GM21576 (cell line): Measurements from ENCODE around the gene SCP2.
"Not testable (repeated sequence)": the region's sequence is repeated elsewhere in the genome, so short reads cannot be mapped to it uniquely, and the experiment has no call there.

Experiments used
- ATAC-seq: cut with Tn5 transposase; IDR thresholded peaks from one replicate; pipeline ENCODE4 v1.9.1; 2021; ENCODE audit warnings: mild to moderate bottlenecking, moderate library complexity; ENCODE audit not compliant: unreplicated experiment

The SCP2 gene

DNA sequence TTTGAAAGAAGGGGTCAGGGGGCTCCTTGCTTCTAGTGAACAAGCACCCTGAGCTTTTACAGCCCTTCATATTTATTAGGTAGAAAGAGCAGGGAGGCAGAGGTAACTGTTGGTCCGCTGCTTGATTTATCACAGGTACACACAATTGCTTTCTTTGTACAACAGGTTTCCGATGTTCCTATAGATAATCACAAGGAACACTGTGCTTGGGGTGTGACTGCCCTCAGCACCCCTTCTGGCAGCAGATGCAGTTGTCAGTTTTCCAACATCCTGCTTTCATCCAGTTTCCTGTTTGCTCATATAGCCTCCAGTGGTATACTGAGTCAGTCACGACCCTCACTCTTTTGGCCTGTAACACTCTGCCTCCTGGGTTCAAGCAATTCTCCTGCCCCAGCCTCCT is 40.6 kb downstream of the SCP2 start:
- ATAC-seq, result no peak

DNA sequence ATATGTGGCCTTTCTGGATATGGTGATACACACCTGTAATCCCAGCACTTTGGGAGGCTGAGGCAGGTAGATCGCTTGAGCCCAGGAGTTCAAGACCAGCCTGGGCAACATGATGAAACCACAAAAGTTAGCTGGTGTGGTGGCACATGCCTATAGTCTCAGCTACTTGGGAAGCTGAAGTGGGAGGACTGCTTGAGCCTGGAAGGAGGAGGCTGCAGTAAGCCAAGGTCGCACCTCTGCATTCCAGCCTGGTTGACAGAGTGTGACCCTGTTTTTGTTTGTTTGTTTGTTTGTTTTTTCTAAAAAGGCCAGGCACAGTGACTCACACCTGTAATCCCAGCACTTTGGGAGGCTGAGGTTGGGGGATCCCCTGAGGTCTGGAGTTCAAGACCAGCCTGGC is 42.2 kb downstream of the SCP2 start:
- ATAC-seq, result not testable (repeated sequence)

DNA sequence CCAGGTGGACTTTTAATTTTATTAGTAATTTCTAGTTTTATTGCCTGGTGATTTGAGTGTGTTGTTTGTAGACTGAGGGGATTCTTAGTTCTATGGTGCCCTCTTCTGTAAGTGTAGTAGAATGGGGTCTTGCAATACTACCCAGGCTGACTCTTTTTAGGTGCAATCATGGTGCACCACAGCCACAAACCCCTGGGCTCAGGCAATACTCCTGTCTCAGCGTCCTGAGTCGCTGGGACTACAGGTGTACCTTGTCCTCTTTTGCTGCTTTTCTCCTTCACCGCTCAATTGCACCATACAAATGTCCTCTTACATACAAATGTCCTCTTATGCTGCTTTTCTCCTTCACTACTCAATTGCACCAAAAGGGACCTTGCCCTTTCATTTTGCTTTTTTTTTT is 43.1 kb downstream of the SCP2 start:
- ATAC-seq, result no peak

DNA sequence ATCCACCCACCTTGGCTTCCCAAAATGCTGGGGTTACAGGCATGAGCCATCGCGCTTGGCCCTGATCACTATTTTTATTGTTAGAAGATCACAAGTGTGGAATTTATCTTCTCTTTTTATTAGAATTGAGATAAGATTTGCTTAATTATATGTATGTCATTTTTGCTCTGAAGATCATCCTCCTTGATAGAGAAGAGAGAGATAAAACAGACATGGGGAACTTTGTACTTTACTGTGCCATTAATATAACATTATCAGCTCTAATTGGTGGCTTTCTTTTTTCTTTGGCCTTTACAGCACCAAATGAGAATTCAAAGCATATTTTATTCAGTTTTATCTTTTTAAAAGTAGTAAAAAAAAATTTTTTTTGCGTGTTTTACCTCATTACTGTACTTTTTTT is 46.8 kb downstream of the SCP2 start:
- ATAC-seq, result no peak

DNA sequence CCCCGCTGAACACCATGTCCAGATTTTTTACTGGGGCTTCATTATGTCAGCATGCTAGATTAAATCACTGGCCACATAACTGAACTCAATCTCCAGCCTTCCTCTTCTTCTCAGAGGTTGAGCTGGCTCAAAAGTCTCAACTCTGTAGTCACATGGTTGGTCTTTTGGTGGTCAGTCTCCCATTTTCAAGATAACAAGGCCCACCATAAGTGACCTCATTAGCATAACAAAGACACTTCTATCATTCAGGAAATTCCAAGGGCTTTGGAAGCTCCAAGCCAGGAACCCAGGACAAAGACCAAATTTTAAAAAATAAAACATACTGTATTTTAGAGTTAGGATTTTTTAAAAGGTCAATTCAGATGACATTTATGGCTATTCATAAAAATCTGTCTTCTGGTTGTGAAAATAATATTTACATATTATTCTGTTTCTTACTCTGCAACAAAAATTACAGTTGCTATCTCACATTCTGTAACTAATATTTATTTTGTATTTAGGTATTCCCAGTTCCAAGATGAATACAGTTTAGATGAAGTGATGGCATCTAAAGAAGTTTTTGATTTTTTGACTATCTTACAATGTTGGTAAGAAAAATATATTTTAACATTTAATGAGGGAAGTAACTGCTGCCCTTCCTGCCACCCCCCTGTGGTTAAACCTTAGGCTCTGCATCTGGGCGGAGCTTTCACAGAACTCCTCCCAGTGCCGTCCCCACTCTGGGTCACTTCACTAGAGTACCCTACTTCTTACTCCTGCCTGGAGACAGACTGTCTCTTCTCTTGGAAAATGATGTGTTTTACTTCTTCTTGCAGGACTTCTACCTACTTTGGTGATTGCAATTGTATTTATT is 49.3 kb downstream of the SCP2 start:
- no peak for ATAC-seq

DNA sequence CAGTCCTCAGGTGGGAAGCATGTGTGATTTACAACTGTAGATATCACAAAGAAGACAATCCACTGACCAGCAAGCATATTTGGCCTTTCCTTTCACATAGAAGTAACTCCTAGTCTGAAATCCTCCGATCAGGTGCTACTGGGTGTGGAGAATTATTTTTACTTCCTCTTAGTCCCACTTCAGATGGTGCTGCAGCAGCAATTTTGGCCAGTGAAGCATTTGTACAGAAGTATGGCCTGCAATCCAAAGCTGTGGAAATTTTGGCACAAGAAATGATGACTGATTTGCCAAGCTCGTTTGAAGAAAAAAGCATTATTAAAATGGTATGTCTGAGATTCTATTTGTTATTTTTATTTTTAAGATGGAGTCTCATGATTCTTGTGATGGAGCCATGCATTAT is 51.0 kb downstream of the SCP2 start:
- ATAC-seq, result no peak

DNA sequence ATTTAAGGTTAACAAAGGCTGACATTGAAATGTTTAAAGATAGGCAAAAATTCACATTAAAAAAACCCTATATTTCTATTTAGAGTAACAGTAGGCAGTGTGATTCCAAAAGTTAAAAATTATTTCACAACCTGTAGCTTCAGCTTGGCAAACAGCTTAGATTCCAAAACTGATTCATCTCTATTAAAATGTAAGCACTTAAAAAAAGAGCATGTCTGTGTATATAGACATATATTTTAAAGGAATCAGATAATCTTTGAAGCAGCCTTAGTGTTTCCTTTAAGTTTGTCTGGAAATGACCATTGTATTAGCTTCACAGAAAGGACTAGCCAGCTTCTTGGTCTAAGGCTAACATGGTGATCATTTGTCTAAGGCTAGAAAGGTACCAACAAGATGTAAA is 65.7 kb downstream of the SCP2 start:
- not testable (repeated sequence) for ATAC-seq

DNA sequence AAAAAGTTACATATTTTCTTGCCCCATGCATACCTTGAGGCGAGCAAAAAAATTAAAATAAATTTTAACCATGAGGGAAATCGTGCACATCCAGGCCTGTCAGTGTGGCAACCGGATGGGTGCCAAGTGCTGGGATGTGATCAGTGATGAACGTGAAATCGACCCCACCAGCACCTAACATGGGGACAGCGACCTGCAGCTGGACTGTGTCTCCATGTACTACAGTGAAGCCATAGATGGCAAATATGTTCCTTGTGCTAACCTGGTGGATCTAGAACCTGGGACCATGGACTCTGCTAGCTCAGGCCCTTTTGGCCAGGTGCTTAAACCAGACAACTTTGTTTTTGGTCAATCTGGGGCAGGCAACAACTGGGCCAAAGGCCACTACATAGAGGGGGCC is 67.6 kb downstream of the SCP2 start:
- no peak for ATAC-seq

DNA sequence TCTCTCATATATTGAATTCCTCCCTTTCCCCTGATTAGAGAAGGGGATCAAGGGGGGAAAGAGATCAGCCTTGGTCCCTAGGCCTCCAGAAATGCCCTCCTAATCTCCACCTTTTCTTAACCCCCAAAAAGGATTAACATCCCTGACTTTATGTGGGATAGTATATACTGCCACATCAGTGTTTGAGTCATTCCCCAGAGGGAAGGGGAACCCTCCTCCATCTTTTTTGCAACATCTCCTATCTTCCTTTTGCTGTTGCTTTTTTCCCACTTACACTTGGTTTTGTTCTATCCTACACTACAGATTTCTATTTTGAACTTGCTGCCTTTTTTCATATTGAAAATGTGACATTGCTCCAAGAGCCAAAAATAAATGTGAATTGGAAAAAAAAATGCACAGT is 69.6 kb downstream of the SCP2 start:
- no peak for ATAC-seq

DNA sequence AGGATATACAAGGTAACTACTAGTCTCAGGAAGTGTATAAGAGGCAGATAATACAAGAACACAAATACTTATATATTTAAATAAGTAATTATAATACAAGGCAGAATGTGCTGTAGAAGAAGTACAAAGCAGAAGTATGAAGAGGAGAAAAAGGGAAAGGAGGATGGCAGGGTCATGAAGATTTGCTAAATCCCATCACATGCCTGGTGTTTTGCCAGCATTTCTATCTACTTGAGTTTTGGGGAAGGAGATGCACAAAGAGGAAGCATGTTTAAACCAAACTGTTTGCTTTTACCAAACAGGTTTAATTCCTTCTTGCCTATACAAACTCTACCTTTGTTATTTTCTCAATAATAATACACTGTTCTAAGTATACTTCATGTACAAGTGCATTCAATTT is 74.1 kb downstream of the SCP2 start:
- no peak for ATAC-seq

DNA sequence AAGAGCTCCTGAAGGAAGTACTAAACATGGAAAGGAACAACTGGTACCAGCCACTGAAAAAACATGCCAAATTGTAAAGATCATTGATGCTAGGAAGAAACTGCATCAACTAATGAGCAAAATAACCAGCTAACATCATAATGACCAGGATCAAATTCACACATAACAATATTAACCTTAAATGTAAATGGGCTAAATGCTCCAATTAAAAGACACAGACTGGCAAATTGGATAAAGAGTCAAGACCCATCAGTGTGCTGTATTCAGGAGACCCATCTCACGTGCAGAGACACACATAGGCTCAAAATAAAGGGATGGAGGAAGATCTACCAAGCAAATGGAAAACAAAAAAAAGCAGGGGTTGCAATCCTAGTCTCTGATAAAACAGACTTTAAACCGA is 79.5 kb downstream of the SCP2 start:
- ATAC-seq, result not testable (repeated sequence)

DNA sequence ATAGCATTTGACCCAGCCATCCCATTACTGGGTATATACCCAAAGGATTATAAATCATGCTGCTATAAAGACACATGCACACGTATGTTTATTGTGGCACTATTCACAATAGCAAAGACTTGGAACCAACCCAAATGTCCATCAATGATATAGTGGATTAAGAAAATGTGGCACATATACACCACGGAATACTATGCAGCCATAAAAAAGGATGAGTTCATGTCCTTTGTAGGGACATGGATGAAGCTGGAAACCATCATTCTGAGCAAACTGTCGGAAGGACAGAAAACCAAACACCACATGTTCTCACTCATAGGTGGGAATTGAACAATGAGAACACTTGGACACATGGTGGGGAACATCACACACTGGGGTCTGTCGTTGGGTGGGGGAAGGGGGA is 83.2 kb downstream of the SCP2 start:
- not testable (repeated sequence) for ATAC-seq

DNA sequence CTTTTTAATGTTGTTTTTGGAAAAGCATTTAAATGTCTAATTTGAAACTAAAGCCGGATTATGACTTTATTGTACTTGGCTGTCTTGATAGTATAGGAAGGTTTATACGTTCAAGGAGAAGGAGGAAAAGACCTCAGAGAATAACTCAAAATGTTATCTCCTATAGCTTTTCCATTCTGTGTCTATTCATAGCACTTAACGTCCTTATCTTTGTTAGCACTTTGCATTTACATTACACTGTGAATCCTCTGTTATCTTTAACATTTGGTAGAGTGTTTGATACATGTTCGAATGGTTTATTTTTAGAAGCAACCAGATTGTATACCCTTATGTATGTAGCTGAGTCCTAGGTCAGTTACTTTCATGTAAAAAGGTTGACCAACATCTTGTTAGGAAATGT is 84.1 kb downstream of the SCP2 start:
- no peak for ATAC-seq

DNA sequence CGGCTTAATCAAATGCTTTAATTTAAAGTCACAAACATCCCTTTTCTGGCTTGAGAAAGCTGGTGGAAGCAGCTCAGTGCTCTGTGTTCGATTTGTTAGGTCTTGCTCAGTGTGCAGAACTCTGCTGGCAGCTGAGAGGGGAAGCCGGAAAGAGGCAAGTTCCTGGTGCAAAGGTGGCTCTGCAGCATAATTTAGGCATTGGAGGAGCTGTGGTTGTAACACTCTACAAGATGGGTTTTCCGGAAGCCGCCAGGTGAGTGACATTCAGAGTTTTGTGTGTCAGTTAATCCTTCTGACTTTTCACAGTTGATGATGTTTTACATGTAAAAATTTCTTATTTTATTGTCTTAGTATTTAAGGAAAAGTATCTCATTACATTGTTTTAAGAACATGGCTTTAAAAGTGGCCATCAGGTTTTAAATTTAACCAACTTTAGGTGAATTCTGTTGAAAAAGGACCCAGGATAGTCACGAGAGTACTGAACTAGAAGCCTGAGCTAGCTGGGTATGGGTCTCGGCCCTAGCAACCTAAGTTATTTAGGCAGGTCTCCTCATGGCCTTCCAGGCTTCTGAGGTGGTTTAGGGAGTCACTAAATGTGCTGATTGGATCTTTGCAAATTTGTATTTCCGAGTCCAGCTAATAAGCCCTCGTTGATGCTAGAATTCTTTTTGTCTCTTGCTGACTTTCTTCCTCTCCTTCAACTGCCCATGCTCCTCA is 87.9 kb downstream of the SCP2 start:
- peak; percentile 83 for ATAC-seq

DNA sequence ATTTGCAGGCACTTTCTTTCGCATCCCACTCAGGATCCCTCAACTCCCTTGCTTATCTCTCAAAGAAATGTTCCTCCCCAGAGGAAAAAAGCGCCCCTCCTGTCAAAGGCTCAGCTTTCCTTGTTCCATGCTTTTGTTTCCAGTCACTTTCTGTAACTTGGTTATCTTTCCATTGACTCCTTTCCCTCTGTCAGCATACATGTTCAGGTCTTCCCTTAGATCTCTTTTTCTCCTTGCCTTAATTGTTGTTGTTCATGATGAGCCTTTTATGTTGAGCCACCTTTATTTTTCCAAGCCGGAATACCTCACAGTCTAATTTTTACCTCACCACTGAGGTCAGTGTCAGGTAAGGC is 88.4 kb downstream of the SCP2 start:
- no peak for ATAC-seq

DNA sequence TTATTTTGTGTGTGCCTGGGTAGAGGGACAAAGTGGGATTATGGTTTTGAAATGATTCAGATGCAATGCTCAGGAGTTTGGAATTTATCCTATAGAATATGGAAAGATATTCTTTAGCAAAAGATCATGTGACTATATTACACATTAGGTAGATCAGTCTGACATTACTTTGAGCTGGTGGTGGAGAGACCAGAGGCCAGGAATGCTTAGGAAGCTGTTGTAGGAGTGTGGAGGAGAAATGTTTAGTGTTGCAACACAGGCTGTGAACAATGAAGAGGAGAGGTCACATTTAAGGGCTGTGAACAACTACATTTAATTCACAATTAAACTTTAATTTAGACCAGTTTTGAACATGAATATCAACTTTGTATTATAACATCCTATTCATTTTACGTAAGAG is 89.6 kb downstream of the SCP2 start:
- ATAC-seq, result no peak

DNA sequence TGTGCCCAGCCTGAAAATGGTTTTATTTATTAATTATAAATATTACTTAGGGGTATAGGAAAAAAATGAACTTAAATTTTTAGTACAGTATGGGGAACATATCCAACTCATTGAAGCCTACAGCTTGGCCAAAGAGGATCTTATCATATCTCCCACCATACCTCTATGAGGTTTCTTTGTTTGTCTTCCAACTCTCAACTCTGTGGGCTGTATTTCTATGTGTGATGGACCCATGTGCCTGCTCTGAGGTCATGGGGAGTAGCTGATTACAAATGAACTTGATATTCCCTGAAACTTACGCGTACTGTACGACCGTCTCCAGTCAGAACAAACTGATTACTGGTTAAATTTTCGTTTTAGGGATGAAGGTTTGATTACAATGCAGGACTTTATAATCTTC is 93.5 kb downstream of the SCP2 start:
- no peak for ATAC-seq

DNA sequence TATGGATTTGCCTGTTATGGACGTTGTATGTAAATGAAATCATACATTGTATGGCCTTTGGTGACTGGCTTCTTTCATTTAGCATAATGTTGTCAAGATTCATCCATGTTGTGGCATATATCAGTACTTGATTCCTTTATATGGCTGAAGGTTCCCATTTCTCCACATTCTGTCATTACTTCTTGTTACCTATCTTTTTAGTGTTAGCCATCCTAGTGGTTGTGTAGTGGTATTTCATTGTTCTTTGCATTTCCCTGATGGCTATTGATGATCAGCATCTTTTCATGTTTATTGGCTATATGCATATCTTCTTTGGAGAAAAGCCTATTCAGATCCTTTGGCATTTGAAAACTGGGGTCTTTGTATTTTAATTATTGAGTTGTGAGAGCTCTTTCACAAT is 95.1 kb downstream of the SCP2 start:
- no peak for ATAC-seq

DNA sequence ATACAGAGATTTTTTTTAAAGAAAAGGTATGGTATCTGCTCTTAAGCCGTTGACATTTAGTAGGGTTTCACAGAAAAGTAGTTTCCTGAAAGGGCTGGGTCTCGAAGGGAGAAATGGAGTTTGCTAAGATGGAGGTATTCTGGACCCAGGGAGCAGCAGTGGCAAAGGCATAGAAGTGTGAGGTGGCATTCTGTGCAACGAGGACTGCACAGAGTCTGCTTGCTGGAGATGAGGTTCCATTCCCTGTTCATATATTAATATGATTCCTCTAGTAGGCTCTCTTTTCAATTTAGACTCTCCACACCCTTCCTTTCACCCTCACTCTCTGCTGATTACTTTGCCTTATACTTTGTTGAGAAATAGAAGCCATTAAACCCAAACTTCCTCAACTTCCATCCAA is 96.5 kb downstream of the SCP2 start:
- ATAC-seq, result no peak

DNA sequence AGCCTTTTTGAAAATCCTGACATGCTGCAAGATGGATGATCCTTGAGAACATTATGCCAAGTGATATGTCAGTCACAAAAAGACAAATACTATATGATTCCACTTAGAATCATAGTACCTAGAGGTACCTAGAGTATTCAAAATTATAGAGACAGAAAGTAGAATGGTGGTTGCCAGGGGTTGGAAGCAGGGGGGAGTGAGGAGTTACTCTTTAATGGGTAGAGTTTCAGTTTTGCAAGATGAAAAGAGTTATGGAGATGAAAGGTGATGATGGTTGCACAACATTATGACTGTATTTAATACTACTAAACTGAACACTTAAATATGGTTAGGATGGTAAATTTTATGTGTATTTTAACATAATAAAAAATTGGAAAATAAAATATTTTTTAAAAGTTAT is 97.0 kb downstream of the SCP2 start:
- no peak for ATAC-seq

DNA sequence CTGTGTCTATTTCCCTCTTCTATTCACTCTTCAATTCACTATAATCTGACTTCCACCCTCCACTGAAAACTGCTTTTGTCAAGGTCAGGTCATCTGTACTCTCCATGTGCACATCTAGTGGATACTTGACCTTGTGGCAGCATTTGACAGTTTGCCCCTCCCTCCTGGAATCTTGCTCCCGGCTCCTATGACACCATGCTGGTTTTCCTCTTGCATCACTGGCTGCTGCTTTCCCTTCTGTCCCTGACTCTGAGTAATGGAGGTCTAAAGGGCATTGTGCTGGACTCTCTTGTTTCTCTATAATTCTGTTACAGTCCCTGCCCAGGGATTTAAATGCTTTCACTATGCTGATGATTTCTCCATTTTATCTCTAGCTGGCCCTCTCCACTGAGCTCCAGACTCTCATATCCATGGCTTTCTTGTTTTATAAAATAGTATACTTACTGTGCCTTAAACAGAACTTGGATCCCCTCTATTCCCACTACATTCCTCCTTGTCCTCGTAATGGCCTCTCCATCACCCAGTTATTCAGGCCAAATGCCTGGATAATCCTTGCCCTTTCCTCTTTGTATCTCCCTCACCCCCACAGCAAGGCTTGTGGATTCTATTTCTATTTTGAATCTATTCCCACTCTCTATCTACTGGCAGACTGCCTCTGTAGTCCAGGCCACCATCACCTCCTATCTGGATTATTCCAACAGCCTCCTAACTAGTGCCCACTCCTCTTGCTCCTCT is 98.1 kb downstream of the SCP2 start:
- ATAC-seq, result no peak

DNA sequence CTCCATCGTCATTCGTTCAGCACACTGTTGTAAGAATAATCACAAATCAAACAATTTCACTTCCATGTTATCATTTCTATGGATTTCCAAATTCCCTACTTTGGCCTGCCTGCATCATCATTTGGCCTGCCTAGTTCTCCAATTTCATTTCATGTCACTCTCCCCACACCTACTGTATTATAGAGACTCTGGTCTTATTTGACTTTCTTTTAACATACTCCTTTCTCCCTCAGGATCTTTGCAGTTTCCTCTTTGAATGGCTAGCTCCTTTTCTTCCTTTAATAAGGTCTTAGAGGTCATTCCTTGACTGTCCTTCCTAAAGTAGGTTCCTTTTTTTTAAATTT is 98.7 kb downstream of the SCP2 start:
- no peak for ATAC-seq
